Panc1 (cell line): Measurements from ENCODE around the gene INHA. TPM values are rescaled to one million over a fixed set of nuclear protein-coding genes. Genes with fewer than 3 reads are reported as not detected.

Experiments
- ATAC-seq: fragments of 200-7000 bp; cut with Tn5 transposase; 2 replicates; pipeline ENCODE4 v1.9.1; 2020; ENCODE audit warnings: mild to moderate bottlenecking, moderate library complexity
- BruUV-seq: library from RNA; stranded (reverse); fragments of 400-500 nt; replicated peaks from 2 replicates; lab custom pipeline; 2021; lab: Mats Ljungman, UMichigan
- CTCF ChIA-PET: fragments of 300-600 bp; sonication (Branson Sonifier 250); formaldehyde crosslinking; loops from one replicate; lab custom pipeline; 2022; ENCODE audit warnings: antibody characterized with exemption; lab: Charles Lee
- POLR2A ChIA-PET: fragments of 300-600 bp; sonication (Branson Sonifier 250); formaldehyde crosslinking; loops from one replicate; lab custom pipeline; 2022; ENCODE audit warnings: antibody characterized with exemption; lab: Charles Lee
- DNase-seq: peaks from one replicate; pipeline ENCODE4 v3.0.0-alpha.2; 2010; ENCODE audit warnings: low read depth, low spot score
- H3K27ac ChIP-seq: 2 replicates; pipeline ENCODE4 v1.5.1; 2011; ENCODE audit warnings: mild to moderate bottlenecking, low read length, inconsistent platforms
- H3K27me3 ChIP-seq: fragments of 200-500 bp; sonication (Bioruptor generic); 2 replicates; pipeline ENCODE4 v1.6.0; 2014; ENCODE audit warnings: low read length, inconsistent platforms; ENCODE audit not compliant: control insufficient read depth, insufficient read depth
- H3K36me3 ChIP-seq: fragments of 200-500 bp; sonication (Bioruptor generic); 2 replicates; pipeline ENCODE4 v1.5.1; 2014; ENCODE audit warnings: inconsistent platforms, mild to moderate bottlenecking, low read length, moderate library complexity; ENCODE audit not compliant: control insufficient read depth, insufficient read depth
- H3K4me1 ChIP-seq: 2 replicates; pipeline ENCODE4 v1.5.1; 2011; ENCODE audit warnings: inconsistent platforms, mild to moderate bottlenecking, low read length, moderate library complexity; ENCODE audit not compliant: control insufficient read depth, insufficient read depth
- H3K4me3 ChIP-seq, 2 experiments: 2 replicates each; pipeline ENCODE4 v1.5.1; 2011 to 2012; ENCODE audit warnings: low read depth in 2 of 2, low read length in 2 of 2, mild to moderate bottlenecking in 2 of 2, inconsistent platforms in 1 of 2, moderate library complexity in 1 of 2
- H3K9me3 ChIP-seq: fragments of 200-500 bp; sonication (Bioruptor generic); 2 replicates; pipeline ENCODE4 v1.5.1; 2014; ENCODE audit warnings: low read depth, mild to moderate bottlenecking, inconsistent platforms, low read length, moderate library complexity; ENCODE audit not compliant: control insufficient read depth, insufficient read depth
- CTCF ChIP-seq: fragments of 450-650 bp; IDR thresholded peaks from 2 replicates; pipeline ENCODE4 v1.5.1; 2017; ENCODE audit warnings: mild to moderate bottlenecking
- POLR2AphosphoS5 ChIP-seq: IDR thresholded peaks from 2 replicates; pipeline ENCODE4 v1.6.1; 2012; ENCODE audit warnings: mild to moderate bottlenecking, low read depth, low read length, moderate library complexity
- REST ChIP-seq, 2 experiments: IDR thresholded peaks; 2 replicates each; pipeline ENCODE4 v1.6.1; 2011 to 2012; ENCODE audit warnings: low read depth in 2 of 2, control low read depth in 1 of 2, low read length in 1 of 2, mild to moderate bottlenecking in 1 of 2, moderate library complexity in 1 of 2; ENCODE audit not compliant: insufficient read depth in 1 of 2
- SIN3A ChIP-seq: IDR thresholded peaks from 2 replicates; pipeline ENCODE4 v1.6.1; 2012; ENCODE audit warnings: low read depth, mild to moderate bottlenecking, low read length, moderate library complexity, borderline replicate concordance; ENCODE audit not compliant: insufficient read depth
- TCF7L2 ChIP-seq: IDR thresholded peaks from 2 replicates; pipeline ENCODE4 v1.6.1; 2011; ENCODE audit warnings: mild to moderate bottlenecking, low read depth, low read length, inconsistent platforms
- in situ Hi-C: cut with HindIII; loops from 2 replicates; pipeline ENCODE4 v1.10.0; 2016; ENCODE audit warnings: low sequenced_read_pairs, low pct_unique_long_range_greater_than_20kb
- intact Hi-C: fragments of 100-400 bp; cut with micrococcal nuclease; formaldehyde crosslinking; loops from one replicate; pipeline ENCODE4 v1.10.0; 2022; ENCODE audit not compliant: unreplicated experiment
- total RNA-seq: library from RNA; stranded (reverse); gene quantifications from one replicate; pipeline ENCODE4 v1.2.1, GENCODE V29; 2021; ENCODE audit not compliant: unreplicated experiment

The INHA gene
- total RNA-seq, 1 experiment from 2014 or later: 1.2 TPM

- DNase-seq (no peak), ATAC-seq (no peak)
- no TSS peak for BruUV-seq
- Histone ChIP-seq H3K4me1 (peaks cover 7% of the 10 kb centered on the region), H3K36me3 (no peaks in the 10 kb centered on the region), H3K4me3 (no peak overlapping the region), H3K9me3 (no peaks in the 10 kb centered on the region), H3K27me3 (peaks cover 5% of the 10 kb centered on the region; the same call in 1 of the 2 replicates), H3K27ac (no peak overlapping the region)
- intact Hi-C loops (loop anchor here (5.0 kb wide), 1 partner anchor 49 kb away; no protein-coding TSS in a partner anchor), in situ Hi-C loops (no loop called here)
- TF ChIP-seq CTCF (no peak), TCF7L2 (no peak), REST (IDR thresholded peaks at IDR 0.05; ENCODE audit: insufficient read depth in 1 of 2, low read depth in 2 of 2, low read length in 1 of 2) (no peak)
- POLR2A ChIA-PET: no interaction called here
- CTCF ChIA-PET: interaction anchor here (0.6 to 1.3 kb wide), 2 partner anchors 16 to 51 kb away, joined by 3 to 4 read pairs; no protein-coding TSS in a partner anchor
These were observed 45.6 kb upstream of the INHA start for GRCh38 chr2:219526320-219527075.

- no TSS peak for BruUV-seq
- Histone ChIP-seq H3K36me3 (no peaks in the 10 kb centered on the region), H3K4me1 (peaks cover 1% of the 10 kb centered on the region), H3K27ac (no peak overlapping the region), H3K9me3 (no peaks in the 10 kb centered on the region), H3K27me3 (peaks cover 5% of the 10 kb centered on the region; the same call in 1 of the 2 replicates), H3K4me3 (no peak overlapping the region)
- ChIA-PET CTCF (interaction anchor here (0.6 to 1.3 kb wide), 3 partner anchors 16 to 51 kb away, joined by 3 to 4 read pairs (median 3); no protein-coding TSS in a partner anchor), POLR2A (no interaction called here)
- TF ChIP-seq SIN3A (no peak), TCF7L2 (no peak), CTCF (no peak), POLR2AphosphoS5 (no peak), REST (IDR thresholded peaks at IDR 0.05; ENCODE audit: insufficient read depth in 1 of 2, low read depth in 2 of 2, low read length in 1 of 2) (no peak)
- DNase-seq (no peak), ATAC-seq (no peak)
- intact Hi-C loops: loop anchor here (5.0 kb wide), 1 partner anchor 50 kb away; no protein-coding TSS in a partner anchor
- in situ Hi-C loops: no loop called here
These were observed 45.1 kb upstream of the INHA start for GRCh38 chr2:219527076-219527394.
